ENCODE results near the gene C8G. TPM values are rescaled to one million over a fixed set of nuclear protein-coding genes. Genes with fewer than 3 reads are reported as not detected.

C8G gene
- polyA plus RNA-seq, 1 donor from 2014 or later, result not detected

- Histone ChIP-seq H3K36me3 (ENCODE audit: insufficient read depth, low read length) (no peaks in the 10 kb centered on the region), H3K9me2 (ENCODE audit: insufficient read depth, low read length) (no peaks in the 10 kb centered on the region), H4K20me1 (ENCODE audit: insufficient read depth) (no peaks in the 10 kb centered on the region), H3K9ac (ENCODE audit: low read length) (no peak overlapping the region), H3K27ac (ENCODE audit: low read length) (no peak overlapping the region), H3K4me2 (ENCODE audit: low read length) (no peak overlapping the region), H3F3A (ENCODE audit: insufficient read depth, low read length, poor library complexity, severe bottlenecking) (no peaks in the 10 kb centered on the region), H3K9me3 (ENCODE audit: low read length) (no peaks in the 10 kb centered on the region), H3K27me3 (ENCODE audit: insufficient read depth, low read depth, low read length) (no peaks in the 10 kb centered on the region), H3K4me3 (ENCODE audit: low read length) (no peak overlapping the region), H3K79me2 (replicated peaks; ENCODE audit: insufficient read depth, low read length) (peaks cover 8% of the 10 kb centered on the region), H2AFZ (ENCODE audit: low read depth, low read length) (no peak overlapping the region)
- no peak for TF ChIP-seq MXI1 (conservative IDR thresholded peaks at IDR 0.05; ENCODE audit: poor library complexity, severe bottlenecking)
- TF ChIP-seq POLR2AphosphoS5 (IDR thresholded peaks at IDR 0.05), result no peak
- no peak for TF ChIP-seq CTCF (IDR thresholded peaks at IDR 0.05; ENCODE audit: poor library complexity, severe bottlenecking)
- no peak for TF ChIP-seq EP300 (conservative IDR thresholded peaks at IDR 0.05; ENCODE audit: poor library complexity, severe bottlenecking)
- no peak for TF ChIP-seq TAF1 (IDR thresholded peaks at IDR 0.05; ENCODE audit: low read depth)
- no peak for TF ChIP-seq EZH2 (IDR thresholded peaks at IDR 0.05; ENCODE audit: borderline replicate concordance, insufficient read depth, low read length, poor library complexity, severe bottlenecking)
- TF ChIP-seq REST (IDR thresholded peaks at IDR 0.05; ENCODE audit: borderline replicate concordance), result no peak
- TF ChIP-seq RAD21 (conservative IDR thresholded peaks at IDR 0.05), result no peak
Observed at GRCh38 chr9:136947028-136947891, 2.2 kb downstream of the C8G start.

- no peak overlapping the region for H3K9ac ChIP-seq (ENCODE audit: low read length)
- H3K27me3 ChIP-seq (ENCODE audit: insufficient read depth, low read depth, low read length), result no peaks in the 10 kb centered on the region
- TF ChIP-seq RAD21 (conservative IDR thresholded peaks at IDR 0.05) (peak; percentile 34), MXI1 (conservative IDR thresholded peaks at IDR 0.05; ENCODE audit: poor library complexity, severe bottlenecking) (no peak), REST (IDR thresholded peaks at IDR 0.05; ENCODE audit: borderline replicate concordance) (no peak), EP300 (conservative IDR thresholded peaks at IDR 0.05; ENCODE audit: poor library complexity, severe bottlenecking) (no peak), CTCF (IDR thresholded peaks at IDR 0.05; ENCODE audit: poor library complexity, severe bottlenecking) (peak; percentile 41)
- H3K36me3 ChIP-seq (ENCODE audit: insufficient read depth, low read length), result no peaks in the 10 kb centered on the region
- H3K4me3 ChIP-seq (ENCODE audit: low read length), result no peak overlapping the region
- H3K79me2 ChIP-seq (replicated peaks; ENCODE audit: insufficient read depth, low read length), result peaks cover 8% of the 10 kb centered on the region
- no peaks in the 10 kb centered on the region for H3K9me3 ChIP-seq (ENCODE audit: low read length)
- H3K4me2 ChIP-seq (ENCODE audit: low read length), result no peak overlapping the region
- H2AFZ ChIP-seq (ENCODE audit: low read depth, low read length), result no peak overlapping the region
- no peaks in the 10 kb centered on the region for H3F3A ChIP-seq (ENCODE audit: insufficient read depth, low read length, poor library complexity, severe bottlenecking)
- H3K9me2 ChIP-seq (ENCODE audit: insufficient read depth, low read length), result no peaks in the 10 kb centered on the region
- no peaks in the 10 kb centered on the region for H4K20me1 ChIP-seq (ENCODE audit: insufficient read depth)
- no peak overlapping the region for H3K27ac ChIP-seq (ENCODE audit: low read length)
Observed at GRCh38 chr9:136947955-136948510, 3.0 kb downstream of the C8G start.
